Effector CD8-positive, alpha-beta T cell (primary cell): ENCODE measurements around the gene TBPL2.
"Not testable (repeated sequence)": the region's sequence is repeated elsewhere in the genome, so short reads cannot be mapped to it uniquely, and the experiment has no call there.

Source experiments
- DNase-seq: peaks from one replicate; lab custom pipeline; 2025; lab: John Stamatoyannopoulos, UW

The TBPL2 gene

DNA sequence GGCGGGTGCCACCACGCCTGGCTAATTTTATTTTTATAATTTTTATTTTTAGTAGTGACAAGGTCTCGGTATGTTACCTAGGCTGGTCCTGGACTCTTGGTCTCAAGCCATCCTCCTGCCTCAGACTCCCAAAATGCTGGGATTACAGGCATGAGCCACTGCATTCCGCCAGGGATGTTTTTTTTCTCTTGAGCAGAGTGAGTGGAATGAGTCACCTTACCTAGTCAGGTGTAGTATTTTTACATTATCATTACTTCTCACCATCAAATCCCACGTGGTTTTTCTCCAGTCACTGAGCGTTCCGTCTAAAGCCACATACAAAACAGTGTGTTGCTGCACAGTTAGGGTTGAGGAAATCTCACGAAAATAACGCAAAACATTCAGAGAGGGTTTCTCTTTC is 870 bp upstream of the TBPL2 start:
- DNase-seq, result no peak

DNA sequence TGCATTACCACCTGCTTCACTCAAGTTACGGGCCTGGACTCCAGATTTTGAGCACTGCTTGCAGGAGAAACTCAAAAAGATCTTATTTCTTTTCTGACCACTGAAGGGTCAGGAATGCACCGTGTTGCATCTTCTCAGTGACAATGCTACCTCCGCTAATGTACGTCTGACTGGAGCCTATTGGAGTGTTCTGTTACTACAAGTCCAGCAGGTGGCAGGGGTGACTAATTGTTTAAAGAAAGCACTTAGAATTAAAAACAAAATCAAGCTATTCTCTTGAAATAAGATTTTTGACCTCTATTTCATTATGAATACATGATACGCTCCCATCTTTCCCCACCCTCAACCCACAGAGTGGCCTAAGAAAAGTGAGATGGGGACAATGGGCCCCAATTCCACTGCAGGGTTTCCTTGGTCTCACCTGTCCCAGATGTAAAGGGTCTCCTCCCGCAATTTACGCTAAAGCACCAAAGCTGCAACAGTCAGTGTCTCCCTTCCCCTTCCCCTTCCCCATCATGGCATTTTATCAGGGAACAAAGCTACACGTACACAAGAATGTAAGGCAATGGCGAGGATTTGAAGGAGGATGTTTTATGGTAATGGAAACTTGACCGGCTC is 2.2 kb downstream of the TBPL2 start:
- no peak for DNase-seq

DNA sequence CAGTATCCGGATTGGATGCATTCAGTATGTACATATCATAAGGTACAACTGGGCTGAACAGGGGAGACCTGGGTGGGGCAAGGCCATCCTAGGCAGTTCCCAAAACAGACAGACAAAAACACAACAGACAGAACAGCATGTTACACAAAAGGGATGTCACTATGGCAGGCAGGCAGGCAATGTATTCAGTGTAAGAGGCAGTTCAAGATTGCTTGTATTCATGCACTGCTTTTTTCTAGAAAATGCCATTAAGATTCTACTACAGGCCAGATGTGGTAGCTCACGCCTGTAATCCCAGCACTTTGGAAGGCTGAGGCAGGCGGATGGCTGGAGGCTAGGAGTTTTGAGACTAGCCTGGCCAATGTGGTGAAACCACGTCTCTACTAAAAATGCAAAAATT is 3.5 kb downstream of the TBPL2 start:
- no peak for DNase-seq

DNA sequence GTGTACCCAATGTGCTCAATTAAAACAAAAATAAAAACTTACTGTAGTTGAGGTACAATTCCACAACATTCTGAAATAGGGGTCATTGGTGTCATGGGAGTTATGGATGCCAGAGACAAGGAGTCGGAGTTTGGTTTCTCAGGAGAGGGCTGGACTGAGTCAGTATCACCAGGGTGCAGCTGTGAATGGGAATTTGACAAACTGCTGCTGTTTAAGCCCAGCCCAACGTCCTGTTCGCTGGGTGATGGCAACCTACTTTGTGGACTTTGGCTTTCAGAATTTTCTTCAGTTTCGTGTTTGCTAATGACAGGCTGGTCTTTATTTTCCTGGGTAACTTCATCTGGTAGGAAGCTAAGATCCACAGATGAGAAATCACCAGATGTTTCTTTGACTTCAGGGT is 3.9 kb downstream of the TBPL2 start:
- DNase-seq, result no peak

DNA sequence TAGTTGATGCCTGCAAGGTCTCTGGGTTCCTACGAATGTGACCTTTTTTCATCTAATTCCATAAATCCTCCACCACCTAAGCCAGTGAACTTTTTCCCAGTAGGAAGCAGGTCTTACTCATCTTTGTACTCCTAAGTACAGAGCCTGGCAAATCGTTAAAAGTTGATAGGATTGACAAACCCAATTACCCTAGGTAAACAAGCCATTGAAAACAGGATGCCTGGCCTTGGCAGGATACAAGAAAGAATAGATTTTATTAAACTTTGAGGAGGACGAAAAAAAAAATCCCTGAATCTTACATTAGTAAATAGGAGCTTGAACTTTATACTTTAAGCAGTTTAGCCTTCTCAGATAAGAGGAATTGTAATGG is 5.6 kb downstream of the TBPL2 start:
- DNase-seq, result no peak

DNA sequence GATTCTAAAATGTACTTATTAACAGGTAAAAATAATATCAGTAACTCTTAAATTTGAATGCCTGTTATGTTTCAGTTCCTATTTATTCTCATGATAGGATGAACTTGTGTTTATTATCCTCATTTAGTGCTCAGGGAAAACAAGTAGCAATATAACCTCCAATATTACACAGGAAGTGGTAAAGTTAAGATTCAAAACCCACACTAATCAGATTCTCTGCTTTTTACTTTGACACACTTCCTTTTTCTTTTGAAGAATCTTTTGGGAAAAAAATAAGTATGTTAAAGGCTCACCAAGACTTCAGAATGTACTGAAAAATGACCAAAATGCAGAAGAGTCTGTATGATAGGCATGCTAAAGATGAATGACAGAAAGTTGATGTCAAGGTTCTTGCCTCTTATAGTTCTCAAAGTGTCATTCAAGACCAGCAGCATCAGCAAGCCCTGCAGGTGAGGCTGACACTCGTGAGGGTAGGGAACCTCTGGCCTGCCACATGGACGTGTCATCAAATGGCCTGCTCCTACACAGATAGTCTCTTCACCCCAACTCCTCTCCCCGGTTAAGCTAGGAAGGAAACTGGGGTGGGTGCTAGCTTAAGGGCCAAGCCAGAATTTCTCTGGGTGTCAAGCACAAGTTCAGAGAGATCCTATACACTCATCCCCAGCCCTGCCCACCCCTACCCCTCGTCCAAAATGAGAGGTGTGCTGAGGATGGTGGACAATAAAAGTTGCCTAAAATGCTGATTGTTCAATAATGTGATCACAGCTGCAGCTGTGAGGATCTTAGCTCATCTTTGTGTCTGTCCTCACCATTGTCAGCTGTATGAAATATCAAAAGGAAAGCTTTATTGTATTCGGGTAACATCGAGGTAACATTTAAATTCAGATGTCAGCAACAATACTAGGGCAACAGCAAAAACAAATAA is 6.3 kb downstream of the TBPL2 start:
- DNase-seq, result no peak

DNA sequence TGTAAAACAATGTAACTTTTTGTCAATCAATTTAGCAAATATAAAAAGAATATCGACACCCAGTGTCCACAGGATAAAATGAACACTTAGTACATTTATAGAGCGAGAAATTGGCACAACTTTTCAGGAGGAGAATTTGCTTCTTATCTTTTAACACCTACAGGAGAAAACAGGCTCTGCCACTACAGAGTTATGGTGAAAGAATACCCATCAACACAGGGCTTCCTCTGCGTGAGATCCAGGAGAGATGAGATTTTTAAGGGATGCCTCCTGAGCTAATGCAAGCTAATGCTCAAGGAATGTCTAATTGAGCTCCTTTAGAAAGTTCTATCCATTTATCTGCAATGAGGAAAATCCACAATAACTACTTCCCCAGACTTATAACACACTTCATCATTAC is 7.8 kb downstream of the TBPL2 start:
- DNase-seq, result no peak

DNA sequence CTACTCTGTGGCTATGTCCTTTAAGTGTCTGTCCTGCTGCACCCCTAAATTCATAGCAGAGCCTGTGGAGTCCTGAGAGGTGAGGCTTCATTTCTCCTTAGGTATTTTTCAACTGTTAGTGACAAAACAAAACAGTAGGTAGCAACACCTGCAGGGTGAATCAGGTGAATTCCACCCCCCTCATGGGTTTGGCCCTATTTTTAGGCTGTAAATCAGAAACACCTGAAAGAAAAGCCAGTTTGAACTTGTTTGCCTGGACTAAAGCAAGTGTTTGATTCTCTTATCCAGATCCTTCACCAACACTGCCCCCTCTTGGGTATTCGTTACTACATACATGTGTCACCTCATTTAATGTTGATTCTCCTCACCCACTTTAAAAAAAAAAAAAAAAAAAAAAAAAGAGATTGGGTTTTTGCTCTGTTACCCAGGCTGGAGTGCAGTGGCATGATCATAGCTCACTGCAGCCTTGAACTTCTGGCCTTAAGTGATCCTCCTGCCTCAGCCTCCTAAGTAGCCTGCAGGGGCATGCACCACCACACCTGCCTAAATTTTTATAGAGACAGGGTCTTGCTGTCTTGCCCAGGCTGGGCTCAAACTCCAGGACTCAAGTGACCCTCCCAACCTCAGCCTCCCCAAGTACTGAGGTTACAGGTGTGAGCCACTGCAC is 10.3 kb downstream of the TBPL2 start:
- no peak for DNase-seq

DNA sequence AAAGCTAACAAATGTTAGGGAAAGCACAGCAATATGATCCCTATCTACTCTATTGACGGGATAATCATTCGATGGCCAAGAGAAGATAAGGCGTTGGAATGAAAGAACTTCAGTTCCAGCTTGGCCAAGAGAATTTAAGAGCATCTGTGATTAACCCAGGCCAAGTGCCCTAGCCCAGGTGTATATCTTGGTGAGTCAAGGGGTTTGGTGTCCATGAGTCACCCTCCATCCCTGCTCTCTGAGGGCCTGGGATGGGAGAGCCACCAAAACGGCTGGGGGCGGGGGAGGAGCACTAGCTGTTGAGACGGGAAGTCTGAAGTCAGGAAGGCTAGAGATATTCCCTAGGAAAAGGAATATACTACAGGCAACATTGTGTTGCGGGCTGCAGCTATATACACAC is 13.0 kb downstream of the TBPL2 start:
- DNase-seq, result no peak

DNA sequence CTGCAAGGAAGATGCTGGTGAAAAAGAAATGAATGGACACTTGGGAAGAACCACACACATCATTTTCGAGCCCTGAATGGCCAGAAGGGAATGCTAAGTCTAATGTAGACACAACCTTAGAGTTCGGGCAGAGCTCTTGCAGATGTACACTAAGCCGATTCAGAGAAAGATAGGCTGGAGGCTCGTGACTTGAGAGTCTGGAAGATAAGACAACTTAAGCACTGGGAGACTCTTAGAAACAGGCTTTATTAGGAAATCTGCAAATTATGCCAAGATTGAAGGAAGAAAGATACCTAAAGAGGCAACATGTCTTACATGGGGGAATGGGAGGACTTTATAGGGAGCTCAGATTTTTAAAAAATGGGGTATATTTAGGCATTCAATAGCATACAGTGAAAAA is 13.5 kb downstream of the TBPL2 start:
- no peak for DNase-seq

DNA sequence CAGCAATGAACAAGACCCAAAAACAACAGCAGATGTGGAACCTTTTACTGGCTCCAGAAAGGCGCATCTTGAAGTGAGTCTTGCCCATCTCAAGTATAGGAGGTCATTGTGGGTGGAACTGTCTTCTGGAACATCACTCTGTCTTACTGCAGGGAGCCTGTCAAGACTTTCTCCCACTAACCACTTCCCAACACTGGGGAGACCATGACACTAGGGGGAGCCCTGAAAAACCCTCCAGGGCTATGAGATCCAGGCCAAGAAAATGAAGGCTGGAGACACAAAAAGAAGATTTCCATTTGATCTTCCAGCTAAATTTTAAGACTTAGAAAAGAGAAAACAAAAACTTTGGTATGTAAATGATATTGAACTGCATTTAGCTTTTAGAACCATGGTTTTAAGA is 15.3 kb downstream of the TBPL2 start:
- DNase-seq, result no peak

DNA sequence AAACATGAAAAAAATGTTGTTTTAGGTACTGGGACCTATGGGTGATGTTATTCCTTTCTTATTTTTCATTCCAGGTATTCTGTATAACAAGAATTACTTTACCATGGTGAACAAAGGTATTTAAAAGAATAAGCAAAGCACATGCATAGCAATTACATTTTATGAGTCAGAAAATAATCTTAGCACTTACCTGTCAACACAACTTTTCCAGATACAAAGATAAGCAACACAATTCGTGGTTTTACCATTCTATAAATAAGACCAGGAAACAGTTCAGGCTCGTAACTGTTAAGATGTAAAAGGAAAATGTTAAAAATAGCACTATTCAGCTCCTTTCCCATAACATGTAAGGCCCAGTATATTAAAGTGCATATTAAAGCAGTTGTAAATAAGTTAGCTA is 16.4 kb downstream of the TBPL2 start:
- no peak for DNase-seq

DNA sequence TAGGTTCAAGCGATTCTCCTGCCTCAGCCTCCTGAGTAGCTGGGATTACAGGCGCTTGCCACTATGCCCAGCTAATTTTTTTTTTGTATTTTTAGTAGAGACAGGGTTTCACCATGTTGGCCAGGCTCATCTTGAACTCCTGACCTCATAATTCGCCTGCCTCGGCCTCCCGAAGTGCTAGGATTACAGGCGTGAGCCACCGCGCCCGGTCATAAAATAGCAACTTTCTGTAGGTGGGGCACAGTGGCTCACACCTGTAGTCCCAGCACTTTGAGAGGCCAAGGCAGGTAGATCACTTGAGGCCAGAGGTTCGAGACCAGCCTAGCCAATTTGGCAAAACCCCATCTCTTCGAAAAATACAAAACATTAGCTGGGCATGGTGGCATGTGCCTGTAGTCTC is 18.1 kb downstream of the TBPL2 start:
- DNase-seq, result not testable (repeated sequence)

DNA sequence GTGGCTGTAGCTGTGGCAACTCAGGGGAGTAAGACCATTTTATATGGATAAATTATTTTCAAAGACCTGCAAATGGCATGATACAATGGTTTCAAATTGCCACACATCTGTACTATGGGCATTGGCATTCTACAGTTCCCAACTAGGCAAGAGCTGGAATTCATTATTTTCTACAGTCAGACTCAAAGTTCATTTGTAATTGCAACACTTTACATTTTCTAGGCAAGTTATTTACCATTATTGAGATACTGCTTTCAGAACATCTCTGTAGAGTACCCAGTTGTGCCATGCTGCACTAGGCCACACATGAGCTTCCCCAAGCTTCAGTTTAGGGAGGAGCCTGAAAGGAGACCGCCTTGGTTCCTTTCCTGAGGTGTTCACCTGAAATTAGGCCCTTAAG is 20.8 kb downstream of the TBPL2 start:
- DNase-seq, result no peak

DNA sequence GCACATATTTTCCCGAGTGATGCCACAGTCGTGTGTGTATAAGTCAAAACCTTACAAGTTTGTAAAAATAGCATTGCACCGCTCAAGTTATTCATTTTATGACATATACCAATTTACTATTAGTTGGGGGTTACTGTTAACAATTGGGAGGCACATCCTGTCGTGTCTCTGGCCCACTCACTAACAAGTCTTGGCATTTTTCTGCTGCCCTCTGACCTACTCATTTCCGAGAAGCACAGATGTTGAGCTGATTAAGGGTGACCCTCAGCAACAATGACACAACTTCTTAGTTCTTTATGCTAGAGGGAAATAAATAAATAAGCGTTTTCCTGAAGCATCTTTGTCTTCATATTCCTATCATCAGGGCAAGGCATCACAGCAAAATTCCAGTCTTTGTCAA is 22.0 kb downstream of the TBPL2 start:
- DNase-seq, result no peak

DNA sequence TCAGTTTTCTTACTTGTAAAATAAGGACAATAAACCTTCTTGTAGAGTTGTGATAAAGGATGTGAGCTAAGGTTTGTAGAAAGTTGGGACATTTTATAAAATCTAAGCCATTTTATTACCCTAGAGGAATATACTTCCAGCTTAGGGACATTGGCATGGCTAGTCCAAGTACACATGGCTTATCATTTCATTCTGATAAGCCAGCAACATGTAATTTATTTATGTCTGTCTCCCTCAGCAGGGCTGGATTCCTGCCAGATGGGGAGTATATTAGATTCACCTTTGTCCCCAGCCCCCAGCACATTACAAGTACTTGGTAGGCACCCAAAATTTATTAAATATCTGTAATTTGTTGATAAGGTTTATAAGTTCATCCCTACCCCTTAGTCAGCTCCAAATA is 22.5 kb downstream of the TBPL2 start:
- DNase-seq, result no peak

DNA sequence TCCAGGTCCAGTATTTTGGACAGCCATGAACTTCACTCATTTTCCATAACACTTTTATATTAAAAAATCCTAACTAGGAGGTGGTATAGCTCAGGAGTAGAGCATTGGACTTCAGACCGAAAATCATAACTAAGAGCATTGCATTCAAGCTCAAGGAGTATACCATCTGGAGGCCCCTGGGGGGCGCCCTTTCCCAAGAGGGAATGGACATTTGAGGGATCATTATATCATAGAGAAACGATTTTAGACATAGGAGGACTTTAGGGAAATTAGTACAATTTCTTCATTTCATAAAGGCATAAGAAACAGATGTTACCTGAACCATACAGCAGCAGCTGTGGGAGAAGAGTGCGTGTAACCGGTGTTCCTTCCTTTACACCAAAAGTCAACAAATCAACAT is 23.6 kb downstream of the TBPL2 start:
- DNase-seq, result no peak

DNA sequence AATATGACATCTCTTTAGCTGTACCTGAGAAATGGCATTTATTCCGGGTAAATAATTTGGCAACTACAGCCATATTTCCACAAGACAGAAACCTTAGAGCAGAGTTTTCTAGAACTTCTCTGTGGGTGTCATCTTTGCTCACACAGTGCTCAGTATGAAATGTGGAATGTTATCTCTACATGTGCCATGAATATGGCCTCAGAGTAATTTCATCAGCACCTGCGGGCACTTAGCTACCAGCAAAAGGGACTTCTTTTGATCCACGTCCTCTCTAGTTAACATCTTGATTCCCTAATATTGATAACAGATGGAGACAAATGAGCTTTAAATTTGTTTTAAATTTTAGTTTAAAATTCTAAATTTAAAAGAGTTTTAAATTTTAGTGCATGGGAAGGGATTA is 25.9 kb downstream of the TBPL2 start:
- no peak for DNase-seq

DNA sequence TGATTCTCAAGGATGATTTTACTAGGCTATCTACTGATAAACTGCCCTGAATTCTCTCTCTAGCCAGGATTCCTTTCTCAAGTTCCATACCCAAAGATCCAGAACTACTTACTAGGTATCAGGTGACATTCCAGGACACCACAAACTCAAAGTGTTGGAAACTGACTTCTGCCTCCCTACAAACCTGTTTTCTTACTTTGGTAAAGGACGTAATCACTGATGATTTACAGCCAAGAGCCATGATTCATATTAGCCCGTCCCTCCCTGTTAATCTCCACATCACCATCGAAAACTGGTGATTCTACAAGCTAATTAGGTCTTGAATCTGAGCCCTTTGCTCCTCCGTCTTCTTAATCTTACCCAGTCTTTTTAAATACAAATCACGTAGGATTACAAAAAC is 27.7 kb downstream of the TBPL2 start:
- no peak for DNase-seq

DNA sequence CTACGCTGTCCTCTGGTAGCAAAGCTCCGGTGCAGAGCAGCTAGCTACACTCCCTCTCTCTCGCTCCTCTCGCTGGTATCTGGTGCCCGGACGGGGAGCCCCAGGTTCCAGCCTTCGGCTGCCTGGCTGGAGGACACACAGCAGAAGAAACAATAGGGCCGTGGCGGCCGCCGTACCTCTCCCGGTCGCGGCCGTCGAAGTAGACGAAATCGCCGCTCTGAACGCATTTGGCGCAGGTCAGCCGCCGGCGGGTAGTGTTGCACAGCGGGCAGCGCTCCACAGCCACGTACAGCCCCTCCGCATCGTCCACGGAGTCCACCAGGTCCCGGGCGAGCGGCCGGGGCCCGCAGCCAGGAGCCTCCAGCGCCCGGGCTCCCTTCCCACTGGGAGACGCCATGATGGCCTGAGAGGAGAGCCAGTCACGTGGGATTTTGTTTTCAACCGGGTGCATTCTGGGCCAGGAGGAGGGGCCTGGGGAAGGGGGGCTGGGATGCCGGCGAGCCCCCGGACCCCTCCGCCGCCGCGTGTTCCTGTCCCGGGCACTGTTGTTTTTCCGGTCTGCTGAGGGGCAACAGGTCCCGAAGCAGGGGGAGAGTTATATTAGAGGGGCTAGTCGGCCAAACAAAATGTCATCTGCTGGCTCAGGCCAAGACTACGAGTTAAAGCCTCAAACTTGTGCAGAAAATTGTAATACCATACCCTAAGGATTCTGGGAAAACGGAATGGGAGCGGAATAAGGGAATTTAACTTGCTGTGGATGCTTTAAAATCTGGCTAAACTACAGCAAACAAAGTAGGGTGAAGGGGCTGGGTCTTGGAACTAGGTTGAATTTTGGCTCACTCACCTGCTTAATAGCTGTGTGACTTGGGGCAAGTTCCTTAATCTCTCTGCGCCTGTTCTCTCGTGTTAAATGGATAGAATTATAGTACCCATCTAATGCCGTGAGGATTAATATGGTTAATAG is 28.7 kb downstream of the TBPL2 start, which contains the start of gene ATG14:
Gene ATG14, minus strand, starts transcription at position 405 of the 964 bp plus-strand sequence. Its CDS starts 8 bp downstream, at position 397.
- peak; percentile 59 for DNase-seq

DNA sequence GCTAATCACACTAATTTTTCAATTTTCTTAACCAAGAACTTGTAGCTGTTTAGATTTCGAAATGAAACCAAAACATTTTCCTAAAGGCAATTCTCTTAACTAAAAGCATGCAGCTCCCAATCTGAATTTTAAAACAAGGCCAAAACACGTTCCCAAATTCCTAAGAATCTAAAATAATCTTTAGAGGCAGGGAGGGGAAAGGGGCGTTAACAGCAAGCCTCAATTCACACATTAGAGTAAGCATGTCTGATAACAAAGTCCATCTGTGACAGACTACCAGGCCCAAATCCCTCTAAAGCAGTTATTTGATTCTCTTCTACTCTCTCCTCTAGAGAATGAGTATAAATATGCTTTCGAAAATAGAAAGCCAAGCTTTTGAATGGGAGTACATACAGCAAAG is 29.5 kb downstream of the TBPL2 start:
- DNase-seq, result no peak
